ENCODE results near the gene MARCHF2. TPM values are rescaled to one million over a fixed set of nuclear protein-coding genes. Genes with fewer than 3 reads are reported as not detected.

MARCHF2 gene
- total RNA-seq, 1 experiment from 2014 or later, result 27.5 TPM

- Histone ChIP-seq H3K9ac (ENCODE audit: extremely low read depth, insufficient read length, low read length) (no peak overlapping the region), H2AK5ac (ENCODE audit: insufficient read length, low read length) (no peak overlapping the region), H2BK15ac (ENCODE audit: low read depth, low read length) (no peak overlapping the region), H3K23me2 (ENCODE audit: insufficient read length, low read depth, low read length, poor library complexity, severe bottlenecking) (no peaks in the 10 kb centered on the region), H3K27ac (ENCODE audit: insufficient read length, low read depth, low read length) (no peak overlapping the region), H3K4me1 (ENCODE audit: insufficient read depth, low read length) (no peaks in the 10 kb centered on the region; the same call in 1 of the 2 replicates), H2BK20ac (ENCODE audit: low read depth, low read length, poor library complexity, severe bottlenecking) (no peak overlapping the region), H3K4ac (ENCODE audit: low read depth, low read length) (no peak overlapping the region), H4K8ac (replicated peaks; ENCODE audit: insufficient read length, low read depth, low read length) (no peak overlapping the region), H3K79me1 (ENCODE audit: insufficient read depth, low read depth, low read length, poor library complexity, severe bottlenecking) (no peaks in the 10 kb centered on the region), H3K56ac (ENCODE audit: insufficient read length, low read depth, low read length) (no peak overlapping the region), H3K27me3 (ENCODE audit: insufficient read depth, low read length) (no peaks in the 10 kb centered on the region), H2BK120ac (ENCODE audit: low read depth, low read length, poor library complexity, severe bottlenecking) (no peak overlapping the region), H3K23ac (ENCODE audit: insufficient read length, low read depth, low read length) (no peak overlapping the region), H3T11ph (ENCODE audit: low read length) (no peak overlapping the region), H3K9me3 (ENCODE audit: control insufficient read depth, low read depth, low read length) (no peaks in the 10 kb centered on the region), H4K91ac (ENCODE audit: insufficient read length, low read depth, low read length) (no peak overlapping the region), H2AFZ (ENCODE audit: low read length) (no peak overlapping the region), H2BK12ac (ENCODE audit: insufficient read length, low read depth, low read length) (no peak overlapping the region), H3K18ac (ENCODE audit: insufficient read length, low read depth, low read length) (no peak overlapping the region), H4K5ac (ENCODE audit: insufficient read length, low read depth, low read length) (no peak overlapping the region), H3K4me2 (ENCODE audit: insufficient read depth, insufficient read length, low read length) (no peak overlapping the region), H3K79me2 (ENCODE audit: insufficient read depth, low read length) (no peaks in the 10 kb centered on the region), H2BK5ac (ENCODE audit: insufficient read length, low read length) (no peak overlapping the region), H4K20me1 (ENCODE audit: control insufficient read depth, insufficient read depth, insufficient read length) (no peaks in the 10 kb centered on the region), H3K14ac (ENCODE audit: insufficient read depth, low read length) (no peak overlapping the region)
- Mint-ChIP-seq H3K4me1 (peaks cover 11 to 18% of the 10 kb centered on the region in 2 experiments), H3K4me3 (no peak overlapping the region), H3K36me3 (ENCODE audit: insufficient read depth in 1 of 3, low read depth in 3 of 3) (peaks cover 0 to 10% (median 6%) of the 10 kb centered on the region in 3 experiments; a peak in 4 of 7 replicates), H3K9me3 (no peaks in the 10 kb centered on the region), H3K27me3 (ENCODE audit: low read depth) (no peaks in the 10 kb centered on the region; the same call in 1 of the 2 replicates), H3K27ac (peak overlapping the region in 2 of 3 experiments; percentile 27 to 90; a peak in 2 of 7 replicates)
- no peak for TF ChIP-seq CTCF (conservative IDR thresholded peaks at IDR 0.05)
- no CpG with 5 or more reads among the region's 12 CpGs for WGBS (ENCODE audit: extremely low coverage, insufficient read length, low lambda C conversion rate)
- DNase-seq, result no peak
These were observed 25.1 kb downstream of the MARCHF2 start for GRCh38 chr19:8438236-8438635.

Measured in H9 (cell line).